Colonic mucosa (tissue), 4 donors: ENCODE results near the gene UTF1. TPM values are rescaled to one million over a fixed set of nuclear protein-coding genes. Genes with fewer than 3 reads are reported as not detected.

Experiments
- DNase-seq: peaks from one replicate; pipeline ENCODE4 v3.0.0-alpha.2; 2020
- H3K27ac ChIP-seq: fragments of 200-600 bp; one replicate; pipeline ENCODE4 v1.8.0; 2021
- H3K27me3 ChIP-seq: fragments of 200-600 bp; one replicate; pipeline ENCODE4 v1.8.0; 2021
- H3K36me3 ChIP-seq: fragments of 200-600 bp; one replicate; pipeline ENCODE4 v1.8.0; 2021
- H3K4me1 ChIP-seq: fragments of 200-600 bp; one replicate; pipeline ENCODE4 v1.8.0; 2021; ENCODE audit warnings: mild to moderate bottlenecking
- H3K4me3 ChIP-seq: fragments of 200-600 bp; one replicate; pipeline ENCODE4 v1.8.0; 2021
- H3K9ac ChIP-seq, 2 donors: one replicate each; pipeline ENCODE4 v1.7.0; 2013; ENCODE audit warnings: control low read depth in 2 of 2, low read depth in 2 of 2, low read length in 2 of 2
- H3K9me3 ChIP-seq: fragments of 200-600 bp; one replicate; pipeline ENCODE4 v1.8.0; 2021
- intact Hi-C: fragments of 100-400 bp; cut with DNase I; formaldehyde crosslinking; loops from one replicate; pipeline ENCODE4 v1.14.1; 2022
- total RNA-seq, 2 donors: library from RNA; stranded (reverse); fragmentation: NEBNext Ultra II Directional in 1 of 2; extraction: Animal tissue kit (Norgen Biotek cat#: 25700) in 1 of 2; gene quantifications; one replicate each; pipeline ENCODE4 v1.2.1, GENCODE V29; 2021
- TF ChIP-seq, protein P1 (sequence below): fragments of 200-600 bp; IDR thresholded peaks from one replicate; pipeline ENCODE4 v1.8.0; 2022; ENCODE audit warnings: antibody characterized with exemption, mild to moderate bottlenecking
- donor health status: healthy.
- donor health status: DM: no; HTN: no; CAD: no.
- donor health status: DM: no; HTN: no; CAD: no.

UTF1 gene
- total RNA-seq, 2 donors from 2014 or later: not detected

DNA sequence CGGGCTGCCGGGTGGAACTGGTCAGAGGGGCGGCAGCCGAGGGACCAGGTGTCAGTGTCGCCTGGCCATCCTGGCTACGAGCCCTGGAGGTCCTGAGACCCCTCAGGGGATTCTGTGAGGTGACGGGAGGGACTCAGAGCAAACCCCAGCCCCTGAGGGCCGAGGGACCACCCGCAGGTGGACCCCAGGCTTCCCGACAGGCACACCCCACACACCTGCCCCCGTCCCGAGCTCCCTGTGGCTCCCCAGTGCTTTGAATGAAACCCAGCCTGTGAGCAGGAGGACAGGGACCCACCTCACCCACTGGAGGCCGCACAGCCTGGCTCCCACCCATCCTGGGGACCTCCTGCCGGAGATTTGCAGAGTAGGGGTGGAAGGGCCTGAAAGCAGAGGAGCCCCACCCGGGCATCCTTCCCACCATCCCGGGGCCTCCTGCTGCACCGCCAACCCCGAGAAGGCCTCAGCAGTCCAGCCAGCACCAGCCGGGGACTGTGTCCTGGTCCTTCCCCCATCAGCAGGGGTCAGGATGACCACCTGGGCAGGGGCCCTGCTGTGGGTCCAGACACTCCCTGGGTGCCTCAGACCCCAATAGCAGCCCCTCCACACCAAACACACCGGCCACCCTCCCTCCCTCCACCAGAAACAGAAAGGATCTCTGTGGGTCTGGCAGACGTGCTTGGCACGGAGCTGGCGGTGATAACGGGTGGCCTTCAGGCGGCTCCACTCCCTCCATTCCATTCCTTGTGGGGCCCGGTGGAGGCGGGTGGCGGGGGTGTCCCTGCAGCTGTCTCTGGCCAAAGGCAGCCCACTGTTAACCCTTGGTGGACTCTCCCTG is 21.6 kb downstream of the UTF1 start:
- Histone ChIP-seq H3K36me3 (no peaks in the 10 kb centered on the region), H3K27ac (no peak overlapping the region), H3K9ac (no peak overlapping the region), H3K9me3 (no peaks in the 10 kb centered on the region), H3K27me3 (peaks cover 17% of the 10 kb centered on the region), H3K4me3 (no peak overlapping the region), H3K4me1 (no peaks in the 10 kb centered on the region)
- no peak for DNase-seq
- TF ChIP-seq, protein P1, sequence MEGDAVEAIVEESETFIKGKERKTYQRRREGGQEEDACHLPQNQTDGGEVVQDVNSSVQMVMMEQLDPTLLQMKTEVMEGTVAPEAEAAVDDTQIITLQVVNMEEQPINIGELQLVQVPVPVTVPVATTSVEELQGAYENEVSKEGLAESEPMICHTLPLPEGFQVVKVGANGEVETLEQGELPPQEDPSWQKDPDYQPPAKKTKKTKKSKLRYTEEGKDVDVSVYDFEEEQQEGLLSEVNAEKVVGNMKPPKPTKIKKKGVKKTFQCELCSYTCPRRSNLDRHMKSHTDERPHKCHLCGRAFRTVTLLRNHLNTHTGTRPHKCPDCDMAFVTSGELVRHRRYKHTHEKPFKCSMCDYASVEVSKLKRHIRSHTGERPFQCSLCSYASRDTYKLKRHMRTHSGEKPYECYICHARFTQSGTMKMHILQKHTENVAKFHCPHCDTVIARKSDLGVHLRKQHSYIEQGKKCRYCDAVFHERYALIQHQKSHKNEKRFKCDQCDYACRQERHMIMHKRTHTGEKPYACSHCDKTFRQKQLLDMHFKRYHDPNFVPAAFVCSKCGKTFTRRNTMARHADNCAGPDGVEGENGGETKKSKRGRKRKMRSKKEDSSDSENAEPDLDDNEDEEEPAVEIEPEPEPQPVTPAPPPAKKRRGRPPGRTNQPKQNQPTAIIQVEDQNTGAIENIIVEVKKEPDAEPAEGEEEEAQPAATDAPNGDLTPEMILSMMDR: no peak
- intact Hi-C loops: no loop called here

DNA sequence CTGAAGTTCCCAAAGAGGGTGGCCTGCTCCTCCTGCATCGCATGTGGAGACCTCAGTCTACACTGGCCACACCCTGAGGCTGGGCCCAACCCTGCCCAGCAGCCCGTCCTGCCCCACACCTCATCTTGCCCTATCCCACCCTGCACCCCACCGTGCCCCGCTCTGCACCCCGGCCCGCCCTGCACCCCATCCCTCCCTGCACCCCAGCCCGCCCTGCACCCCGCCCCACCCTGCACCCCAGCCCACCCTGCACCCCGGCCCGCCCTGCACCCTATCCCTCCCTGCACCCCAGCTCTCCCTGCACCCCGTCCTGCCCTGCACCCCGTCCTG is 22.2 kb downstream of the UTF1 start:
- no peak overlapping the region for H3K9ac ChIP-seq
- DNase-seq: no peak
- no peaks in the 10 kb centered on the region for H3K36me3 ChIP-seq
- no peak overlapping the region for H3K27ac ChIP-seq
- peaks cover 11% of the 10 kb centered on the region for H3K27me3 ChIP-seq
- TF ChIP-seq, protein P1: no peak
- H3K9me3 ChIP-seq: no peaks in the 10 kb centered on the region
- peaks cover 1% of the 10 kb centered on the region for H3K4me1 ChIP-seq
- intact Hi-C loops: no loop called here
- no peak overlapping the region for H3K4me3 ChIP-seq

DNA sequence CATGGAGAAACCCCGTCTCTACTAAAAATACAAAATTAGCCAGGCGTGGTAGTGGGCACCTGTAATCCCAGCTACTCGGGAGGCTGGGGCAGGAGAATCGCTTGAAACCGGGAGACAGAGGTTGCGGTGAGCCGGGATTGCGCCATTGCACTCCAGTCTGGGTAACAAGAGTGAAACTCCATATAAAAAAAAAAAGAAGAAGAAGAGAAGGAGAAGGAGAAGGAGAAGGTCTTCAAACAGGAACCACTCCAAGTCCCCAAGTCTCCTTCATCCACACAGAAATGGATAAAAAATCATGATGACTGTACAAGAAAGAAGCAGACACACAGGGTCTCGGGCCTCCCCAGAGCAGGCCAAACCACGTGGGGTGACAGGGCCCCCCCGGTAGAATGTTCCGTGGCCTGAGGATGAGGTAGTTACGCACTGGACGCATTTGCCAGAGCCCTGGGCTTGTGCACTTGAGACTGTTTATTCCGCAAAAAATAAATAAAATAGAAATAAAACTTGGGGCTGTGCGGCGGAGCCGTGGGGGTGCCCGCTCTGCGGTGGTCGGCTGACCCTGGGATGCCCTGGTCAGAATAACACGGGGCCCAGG is 23.4 kb downstream of the UTF1 start:
- H3K27ac ChIP-seq: no peak overlapping the region
- no peaks in the 10 kb centered on the region for H3K9me3 ChIP-seq
- H3K4me1 ChIP-seq: peaks cover 14% of the 10 kb centered on the region
- no peak overlapping the region for H3K4me3 ChIP-seq
- TF ChIP-seq, protein P1: no peak
- intact Hi-C loops: no loop called here
- H3K27me3 ChIP-seq: peaks cover 6% of the 10 kb centered on the region
- DNase-seq: no peak
- no peaks in the 10 kb centered on the region for H3K36me3 ChIP-seq
- H3K9ac ChIP-seq: no peak overlapping the region

DNA sequence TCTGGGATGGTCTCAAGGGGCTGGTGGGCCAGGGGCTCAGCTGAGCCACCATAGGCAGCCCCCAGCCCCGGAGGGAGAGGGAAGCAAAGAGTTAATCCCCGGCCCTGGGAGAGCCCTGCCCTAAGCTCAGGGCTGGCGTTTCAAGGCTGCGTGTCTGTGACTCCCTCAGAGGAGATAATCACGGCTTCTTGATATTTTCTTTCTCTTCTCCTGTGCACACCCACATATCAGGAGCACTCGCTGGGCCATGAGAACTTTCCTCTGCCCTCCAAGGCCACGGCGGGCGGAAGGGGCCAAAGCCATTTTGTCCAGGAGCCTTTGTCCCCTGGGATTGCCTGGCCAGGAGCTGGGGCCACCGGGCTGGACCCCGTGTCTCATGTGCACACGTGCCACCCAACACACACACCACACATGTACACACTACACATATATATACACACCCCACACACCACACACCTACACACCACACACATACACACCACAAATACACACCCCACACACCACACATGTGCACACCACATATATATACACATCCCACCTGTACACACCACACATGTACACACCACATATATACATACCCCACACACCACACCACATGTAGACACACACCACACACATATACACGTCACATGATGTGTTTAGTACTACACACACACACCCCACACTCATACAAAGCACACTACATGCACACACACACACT is 24.6 kb downstream of the UTF1 start:
- no peak overlapping the region for H3K27ac ChIP-seq
- no peak overlapping the region for H3K9ac ChIP-seq
- DNase-seq: no peak
- H3K4me1 ChIP-seq: peaks cover 18% of the 10 kb centered on the region
- H3K4me3 ChIP-seq: no peak overlapping the region
- no peaks in the 10 kb centered on the region for H3K9me3 ChIP-seq
- H3K27me3 ChIP-seq: peaks cover 6% of the 10 kb centered on the region
- no peaks in the 10 kb centered on the region for H3K36me3 ChIP-seq
- intact Hi-C loops: no loop called here
- TF ChIP-seq, protein P1: no peak

DNA sequence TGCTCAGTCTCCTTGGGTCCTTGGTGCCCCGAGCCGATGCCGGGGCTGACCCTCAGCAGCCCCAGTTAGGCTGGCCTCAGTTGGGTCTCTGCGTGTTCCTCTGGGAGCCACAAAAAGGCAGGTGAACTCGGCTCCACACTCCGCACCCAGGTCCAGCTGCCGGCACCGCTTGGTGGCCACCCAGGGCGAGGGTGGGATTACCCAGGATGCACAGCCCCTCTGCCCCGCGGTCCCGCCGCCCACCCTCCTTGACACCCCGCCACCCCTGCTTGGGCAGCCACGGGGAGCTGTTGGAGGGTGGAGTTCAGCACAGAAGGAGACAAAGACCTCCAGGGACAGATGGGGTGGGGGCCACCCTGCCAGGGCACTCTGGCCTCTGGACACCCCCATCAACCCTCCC is 25.3 kb downstream of the UTF1 start:
- no peak overlapping the region for H3K9ac ChIP-seq
- intact Hi-C loops: no loop called here
- peaks cover 6% of the 10 kb centered on the region for H3K27me3 ChIP-seq
- peaks cover 18% of the 10 kb centered on the region for H3K4me1 ChIP-seq
- DNase-seq: no peak
- no peak overlapping the region for H3K27ac ChIP-seq
- no peaks in the 10 kb centered on the region for H3K36me3 ChIP-seq
- TF ChIP-seq, protein P1: no peak
- no peaks in the 10 kb centered on the region for H3K9me3 ChIP-seq
- no peak overlapping the region for H3K4me3 ChIP-seq
